ENCODE measurements around the gene MYB. TPM values are rescaled to one million over a fixed set of nuclear protein-coding genes. Genes with fewer than 3 reads are reported as not detected.
A peak's percentile ranks its signal among the peaks of the same experiment; 100 is the strongest.

Gene MYB
- total RNA-seq, 1 experiment from 2014 or later, result 6.4 TPM

DNA sequence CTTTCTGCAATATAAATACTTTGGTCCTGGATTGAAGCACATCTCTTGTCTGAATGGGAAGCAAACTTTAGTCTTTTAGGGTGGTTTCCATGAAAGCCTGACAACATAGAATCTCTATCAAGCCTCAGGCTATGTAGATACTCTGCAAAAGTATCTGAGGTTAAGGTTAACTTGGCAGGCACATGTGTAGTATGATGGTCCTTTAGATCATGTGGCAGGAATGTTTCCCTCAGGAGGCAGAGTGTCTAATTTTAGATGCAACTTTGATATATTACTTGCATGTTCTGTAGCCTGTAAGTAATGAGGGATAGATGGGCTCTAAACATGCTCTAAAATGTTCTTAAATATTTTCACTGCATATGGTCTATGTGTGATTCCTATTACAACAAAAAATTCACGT is 8.2 kb downstream of the MYB start:
- no peaks in the 10 kb centered on the region for H3K4me1 ChIP-seq
- H3K4me3 ChIP-seq, result no peak overlapping the region
- H3K9me3 ChIP-seq (replicated peaks), result no peaks in the 10 kb centered on the region
- no peaks in the 10 kb centered on the region for H3K27me3 ChIP-seq
- H3K27ac ChIP-seq, result no peak overlapping the region
- peaks cover 8% of the 10 kb centered on the region for H3K36me3 ChIP-seq
- no peak for DNase-seq

DNA sequence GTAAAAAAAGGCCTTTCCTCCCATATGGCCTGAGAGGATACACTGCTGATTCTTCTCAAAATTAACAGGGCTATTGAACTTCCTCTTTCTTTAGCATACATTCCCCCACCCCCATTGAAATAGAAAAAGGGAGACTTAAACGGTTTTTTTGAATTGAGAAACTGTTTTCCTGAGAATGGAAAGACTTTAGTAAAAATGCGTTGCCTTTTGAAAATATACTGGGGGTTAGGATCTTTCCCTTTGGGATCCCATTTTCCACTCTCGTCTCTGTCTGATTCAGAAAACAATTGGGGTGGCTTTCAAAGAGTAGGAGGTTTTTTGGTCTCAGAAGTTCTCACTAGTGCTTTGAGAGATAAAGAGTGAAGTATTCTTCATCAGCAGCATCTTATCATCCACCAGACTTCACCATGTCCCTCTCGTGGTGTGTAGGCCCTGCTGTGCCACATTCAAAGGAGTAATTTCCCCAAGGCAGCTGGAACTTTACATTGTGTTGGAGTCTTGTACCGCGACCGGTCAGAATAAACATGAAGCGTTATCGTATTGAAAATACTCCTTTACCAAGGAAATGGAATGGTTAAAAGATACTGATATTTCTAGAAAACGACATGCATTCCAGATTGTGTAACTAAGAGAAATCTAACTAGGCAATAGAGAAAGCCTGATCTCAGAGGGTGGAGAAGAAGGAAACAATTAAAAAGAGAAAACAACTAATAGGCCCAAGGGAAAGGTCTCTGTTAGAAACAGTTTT is 10.6 kb downstream of the MYB start:
- peaks cover 10% of the 10 kb centered on the region for H3K36me3 ChIP-seq
- H3K27ac ChIP-seq, result no peak overlapping the region
- H3K4me1 ChIP-seq, result no peaks in the 10 kb centered on the region
- no peaks in the 10 kb centered on the region for H3K27me3 ChIP-seq
- no peaks in the 10 kb centered on the region for H3K9me3 ChIP-seq (replicated peaks)
- DNase-seq, result no peak
- H3K4me3 ChIP-seq, result no peak overlapping the region

DNA sequence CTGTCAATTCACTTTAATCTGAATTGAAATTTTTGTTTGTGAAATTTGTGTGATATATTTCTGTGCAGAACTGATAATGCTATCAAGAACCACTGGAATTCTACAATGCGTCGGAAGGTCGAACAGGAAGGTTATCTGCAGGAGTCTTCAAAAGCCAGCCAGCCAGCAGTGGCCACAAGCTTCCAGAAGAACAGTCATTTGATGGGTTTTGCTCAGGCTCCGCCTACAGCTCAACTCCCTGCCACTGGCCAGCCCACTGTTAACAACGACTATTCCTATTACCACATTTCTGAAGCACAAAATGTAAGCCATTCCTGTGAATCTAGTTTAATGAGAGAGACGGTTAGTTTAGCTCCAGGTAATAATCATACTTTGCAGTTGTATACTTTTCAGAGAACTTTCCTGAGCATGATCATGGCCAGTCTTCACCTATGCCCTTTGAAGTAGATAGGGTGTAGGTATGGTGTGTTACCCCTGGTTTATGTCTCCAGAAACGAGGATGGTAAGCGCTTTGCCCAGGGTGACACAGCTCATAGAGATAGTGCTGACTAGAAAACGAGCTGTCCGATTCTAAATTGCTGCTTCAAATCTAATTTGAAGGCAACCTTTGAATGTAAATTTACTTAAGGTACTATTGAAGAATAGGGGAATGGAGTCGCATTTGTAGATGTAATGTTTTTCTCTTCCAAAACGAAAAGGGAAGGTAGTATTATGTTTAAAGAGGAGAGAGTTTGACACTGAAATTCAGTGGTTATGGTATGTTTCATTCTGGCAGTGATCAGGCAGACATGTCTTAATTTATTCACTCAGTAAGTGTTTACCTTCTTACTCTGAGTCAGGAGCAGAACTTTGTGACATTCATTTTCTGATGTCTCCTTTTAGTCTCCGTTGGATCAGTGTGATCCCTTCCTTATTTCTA is 11.4 kb downstream of the MYB start:
- H3K27me3 ChIP-seq, result no peaks in the 10 kb centered on the region
- no peak overlapping the region for H3K27ac ChIP-seq
- H3K9me3 ChIP-seq (replicated peaks), result no peaks in the 10 kb centered on the region
- no peaks in the 10 kb centered on the region for H3K4me1 ChIP-seq
- H3K36me3 ChIP-seq, result peaks cover 10% of the 10 kb centered on the region
- H3K4me3 ChIP-seq, result no peak overlapping the region
- no peak for DNase-seq

DNA sequence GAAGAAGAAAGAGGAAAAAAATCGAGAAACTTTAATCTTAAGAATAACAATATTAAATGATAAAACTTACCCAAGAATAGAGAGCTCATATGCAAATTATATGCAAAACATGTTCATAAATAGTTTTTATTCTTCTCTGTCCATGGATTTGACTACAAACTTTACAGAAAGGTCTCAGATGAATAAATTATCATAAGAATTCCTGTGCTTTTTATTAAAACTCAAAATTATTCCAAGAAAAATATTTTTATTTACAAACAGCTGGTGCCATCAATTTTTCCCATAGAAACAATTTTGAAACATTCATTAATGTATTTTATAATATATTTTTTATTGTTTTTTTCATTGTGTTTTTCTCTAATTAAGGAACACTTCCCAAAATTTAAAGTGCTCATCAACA is 12.1 kb downstream of the MYB start:
- Histone ChIP-seq H3K27ac (no peak overlapping the region), H3K4me3 (no peak overlapping the region), H3K9me3 (replicated peaks) (no peaks in the 10 kb centered on the region), H3K36me3 (peaks cover 10% of the 10 kb centered on the region), H3K4me1 (no peaks in the 10 kb centered on the region), H3K27me3 (no peaks in the 10 kb centered on the region)
- no peak for DNase-seq

DNA sequence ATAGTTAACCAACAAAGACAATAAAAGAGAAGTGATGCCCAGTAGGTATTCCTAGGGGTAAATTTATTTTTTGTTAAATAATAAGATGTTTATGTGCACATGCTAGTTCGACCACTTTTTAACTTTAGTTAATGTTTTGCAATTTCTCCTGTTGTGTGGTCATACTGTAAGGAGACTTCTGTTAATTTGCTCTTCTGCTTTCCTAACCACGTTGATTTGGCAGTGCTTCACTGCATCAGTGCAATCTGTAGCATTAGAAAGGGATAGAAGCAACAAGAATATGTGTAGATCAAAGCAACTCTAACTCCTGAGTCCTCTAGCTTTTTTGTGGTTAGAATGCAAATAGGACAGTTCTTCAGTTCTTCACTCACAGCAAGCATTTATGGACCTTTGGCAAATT is 13.9 kb downstream of the MYB start:
- no peak overlapping the region for H3K27ac ChIP-seq
- no peak for DNase-seq
- H3K36me3 ChIP-seq, result peaks cover 10% of the 10 kb centered on the region; the same call in 1 of the 2 replicates
- H3K4me3 ChIP-seq, result no peak overlapping the region
- H3K9me3 ChIP-seq (replicated peaks), result no peaks in the 10 kb centered on the region
- no peaks in the 10 kb centered on the region for H3K4me1 ChIP-seq
- H3K27me3 ChIP-seq, result no peaks in the 10 kb centered on the region

DNA sequence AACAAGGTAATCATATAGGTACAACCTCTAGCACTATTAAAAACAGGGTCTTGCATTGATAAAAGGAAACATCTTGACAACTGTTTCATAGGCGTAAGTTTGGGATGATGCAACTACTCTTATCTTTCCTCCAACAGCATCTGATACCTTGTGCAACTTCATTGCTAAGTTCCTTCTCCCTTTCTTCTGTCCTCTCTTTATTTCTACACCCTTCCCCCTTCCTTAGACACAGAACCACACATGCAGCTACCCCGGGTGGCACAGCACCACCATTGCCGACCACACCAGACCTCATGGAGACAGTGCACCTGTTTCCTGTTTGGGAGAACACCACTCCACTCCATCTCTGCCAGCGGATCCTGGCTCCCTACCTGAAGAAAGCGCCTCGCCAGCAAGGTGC is 14.4 kb downstream of the MYB start:
- no peak overlapping the region for H3K27ac ChIP-seq
- H3K4me1 ChIP-seq, result no peaks in the 10 kb centered on the region
- DNase-seq, result no peak
- H3K9me3 ChIP-seq (replicated peaks), result no peaks in the 10 kb centered on the region
- H3K4me3 ChIP-seq, result no peak overlapping the region
- H3K27me3 ChIP-seq, result no peaks in the 10 kb centered on the region
- peaks cover 10% of the 10 kb centered on the region; the same call in 1 of the 2 replicates for H3K36me3 ChIP-seq

DNA sequence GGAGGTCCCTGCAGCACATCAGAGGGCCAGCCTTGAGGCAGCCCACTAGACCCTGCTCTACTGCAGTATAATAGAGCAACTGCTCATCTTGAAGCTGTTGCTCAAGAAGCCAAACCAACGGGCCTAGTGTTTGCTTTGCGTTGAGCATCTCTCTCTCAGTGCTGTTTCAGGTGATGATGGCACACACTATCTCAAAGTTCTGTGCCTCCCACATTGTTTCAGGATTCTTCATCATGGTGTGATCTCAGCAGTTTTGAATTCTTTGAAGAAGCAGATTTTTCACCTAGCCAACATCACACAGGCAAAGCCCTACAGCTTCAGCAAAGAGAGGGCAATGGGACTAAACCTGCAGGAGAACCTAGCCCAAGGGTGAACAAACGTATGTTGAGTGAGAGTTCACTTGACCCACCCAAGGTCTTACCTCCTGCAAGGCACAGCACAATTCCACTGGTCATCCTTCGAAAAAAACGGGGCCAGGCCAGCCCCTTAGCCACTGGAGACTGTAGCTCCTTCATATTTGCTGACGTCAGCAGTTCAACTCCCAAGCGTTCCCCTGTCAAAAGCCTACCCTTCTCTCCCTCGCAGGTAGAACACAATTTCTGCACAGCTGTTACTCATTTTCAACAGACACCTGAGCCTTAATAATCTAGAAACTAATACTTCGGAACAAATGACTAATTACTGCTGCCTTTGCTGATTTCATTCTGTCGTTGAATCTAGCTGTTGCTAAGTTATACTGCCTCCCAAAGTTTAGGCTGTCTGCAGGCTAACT is 15.8 kb downstream of the MYB start:
- Histone ChIP-seq H3K27ac (no peak overlapping the region), H3K27me3 (no peaks in the 10 kb centered on the region), H3K4me1 (no peaks in the 10 kb centered on the region), H3K36me3 (peaks cover 10% of the 10 kb centered on the region; the same call in 1 of the 2 replicates), H3K4me3 (no peak overlapping the region), H3K9me3 (replicated peaks) (no peaks in the 10 kb centered on the region)
- no peak for DNase-seq

DNA sequence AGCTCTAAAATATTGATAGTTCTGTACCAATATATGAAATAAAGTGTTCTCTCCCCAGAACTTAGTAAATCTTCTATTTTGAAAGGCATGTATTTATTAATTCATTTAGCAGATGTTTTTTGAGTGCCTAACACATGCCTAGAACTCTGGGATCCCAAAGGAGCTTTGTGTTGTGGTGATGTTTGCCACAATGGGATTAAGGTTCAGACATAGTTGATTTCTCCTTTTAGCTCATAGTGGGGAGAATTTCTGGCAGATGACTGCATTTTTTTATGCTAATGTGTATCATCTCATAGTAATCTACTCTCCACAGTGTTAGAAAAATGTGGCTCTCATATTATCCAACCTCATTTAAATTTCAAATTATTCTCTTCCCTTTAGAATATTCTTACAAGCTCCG is 21.7 kb downstream of the MYB start:
- Histone ChIP-seq H3K4me1 (no peaks in the 10 kb centered on the region), H3K4me3 (no peak overlapping the region), H3K9me3 (replicated peaks) (no peaks in the 10 kb centered on the region), H3K27ac (no peak overlapping the region), H3K27me3 (no peaks in the 10 kb centered on the region), H3K36me3 (peaks cover 6% of the 10 kb centered on the region)
- DNase-seq, result no peak

DNA sequence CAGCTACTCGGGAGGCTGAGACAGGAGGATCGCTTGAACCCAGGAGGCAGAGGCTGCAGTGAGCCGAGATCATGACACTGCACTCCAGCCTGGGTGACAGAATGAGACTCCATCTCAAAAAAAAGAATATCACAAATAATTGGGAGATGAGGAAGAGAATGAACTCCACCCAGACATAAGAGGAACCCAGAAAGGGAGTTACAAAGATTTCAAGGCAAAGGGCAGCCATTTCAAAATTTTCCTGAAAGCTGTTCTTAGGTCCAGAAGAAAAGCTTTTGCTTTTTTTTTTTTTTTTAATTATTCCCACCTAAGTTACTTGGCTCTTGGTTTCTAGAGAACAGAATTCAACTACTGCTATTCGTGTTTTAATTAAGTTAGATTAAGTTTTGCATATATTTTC is 23.8 kb downstream of the MYB start:
- no peaks in the 10 kb centered on the region for H3K27me3 ChIP-seq
- no peak overlapping the region for H3K27ac ChIP-seq
- H3K36me3 ChIP-seq, result peaks cover 6% of the 10 kb centered on the region
- no peaks in the 10 kb centered on the region for H3K4me1 ChIP-seq
- H3K4me3 ChIP-seq, result no peak overlapping the region
- no peak for DNase-seq
- no peaks in the 10 kb centered on the region for H3K9me3 ChIP-seq (replicated peaks)

DNA sequence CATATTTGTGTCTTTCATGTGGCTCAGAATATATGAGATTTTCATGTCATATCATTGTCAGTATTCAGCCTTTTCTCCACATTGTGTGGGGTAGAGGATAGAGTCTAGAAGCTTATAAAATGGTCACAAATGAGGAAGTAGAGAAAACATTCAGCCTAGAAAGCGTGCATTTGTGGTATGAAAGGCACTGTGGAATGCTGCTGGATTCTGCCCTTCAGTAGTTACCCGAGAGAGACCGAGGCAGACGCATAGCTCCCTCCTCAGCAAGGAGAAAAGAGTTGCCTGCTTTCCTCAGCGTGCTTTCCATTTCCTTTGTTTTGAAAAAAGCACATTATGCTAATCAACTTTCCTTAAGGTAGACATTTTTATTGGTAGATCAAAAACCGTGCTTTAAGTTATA is 28.7 kb downstream of the MYB start:
- no peaks in the 10 kb centered on the region for H3K9me3 ChIP-seq (replicated peaks)
- no peaks in the 10 kb centered on the region for H3K27me3 ChIP-seq
- peaks cover 2% of the 10 kb centered on the region for H3K36me3 ChIP-seq
- no peak overlapping the region for H3K27ac ChIP-seq
- H3K4me1 ChIP-seq, result no peaks in the 10 kb centered on the region
- no peak overlapping the region for H3K4me3 ChIP-seq
- no peak for DNase-seq

DNA sequence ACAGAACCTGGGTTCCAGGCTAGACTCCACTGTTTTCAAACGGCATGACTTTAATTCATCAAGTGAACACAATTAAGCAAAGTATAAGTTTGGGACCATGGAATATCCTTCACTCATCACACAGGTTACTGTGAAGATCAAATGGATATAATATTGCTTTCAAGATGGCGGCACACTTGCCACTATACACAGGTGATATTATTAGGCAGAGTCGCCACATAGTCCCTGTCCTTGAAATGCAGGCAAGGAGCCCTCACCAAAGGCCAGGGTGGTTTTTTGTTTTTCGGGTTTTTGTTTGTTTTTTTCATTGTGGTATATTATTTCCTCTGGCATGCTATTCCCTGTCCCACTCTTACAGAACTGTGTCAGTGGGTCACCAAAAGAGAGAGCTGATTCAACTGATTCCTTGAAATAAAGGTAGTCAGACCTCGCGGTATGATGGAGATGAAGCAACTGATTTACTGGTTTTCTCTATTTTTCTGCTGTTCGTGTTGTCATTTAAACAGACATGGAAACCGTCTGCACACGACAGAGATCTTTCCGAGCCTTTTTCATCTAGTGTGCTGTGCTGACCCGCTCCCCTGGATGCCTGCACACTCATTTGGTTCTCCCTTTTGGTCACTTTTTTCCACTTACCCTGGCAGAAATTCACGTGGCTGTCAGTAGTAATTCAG is 29.7 kb downstream of the MYB start:
- Histone ChIP-seq H3K27me3 (no peaks in the 10 kb centered on the region), H3K27ac (no peak overlapping the region), H3K9me3 (replicated peaks) (no peaks in the 10 kb centered on the region), H3K4me1 (no peaks in the 10 kb centered on the region), H3K36me3 (peaks cover 2% of the 10 kb centered on the region; the same call in 1 of the 2 replicates), H3K4me3 (no peak overlapping the region)
- no peak for DNase-seq

DNA sequence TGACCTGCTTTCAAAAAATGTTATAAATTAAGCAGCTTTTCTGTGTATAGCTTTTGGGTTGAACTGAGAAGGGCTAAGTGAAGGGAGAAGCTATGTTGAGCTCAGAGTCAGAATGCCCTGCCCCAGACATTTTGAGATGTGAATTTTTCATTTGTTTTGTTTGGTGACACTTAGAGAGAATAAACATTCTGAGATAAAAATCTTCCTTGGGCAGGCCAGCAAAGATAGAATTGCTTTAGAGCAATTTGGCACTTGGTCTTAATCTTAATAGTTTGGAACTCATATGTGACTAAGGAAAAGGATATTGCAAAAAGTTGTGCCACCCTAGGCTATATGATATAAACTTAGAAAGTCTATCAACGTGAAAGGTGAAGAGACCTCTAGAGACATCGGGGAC is 30.2 kb downstream of the MYB start:
- Histone ChIP-seq H3K4me3 (no peak overlapping the region), H3K27me3 (no peaks in the 10 kb centered on the region), H3K36me3 (peaks cover 2% of the 10 kb centered on the region; the same call in 1 of the 2 replicates), H3K27ac (no peak overlapping the region), H3K4me1 (no peaks in the 10 kb centered on the region), H3K9me3 (replicated peaks) (no peaks in the 10 kb centered on the region)
- no peak for DNase-seq

DNA sequence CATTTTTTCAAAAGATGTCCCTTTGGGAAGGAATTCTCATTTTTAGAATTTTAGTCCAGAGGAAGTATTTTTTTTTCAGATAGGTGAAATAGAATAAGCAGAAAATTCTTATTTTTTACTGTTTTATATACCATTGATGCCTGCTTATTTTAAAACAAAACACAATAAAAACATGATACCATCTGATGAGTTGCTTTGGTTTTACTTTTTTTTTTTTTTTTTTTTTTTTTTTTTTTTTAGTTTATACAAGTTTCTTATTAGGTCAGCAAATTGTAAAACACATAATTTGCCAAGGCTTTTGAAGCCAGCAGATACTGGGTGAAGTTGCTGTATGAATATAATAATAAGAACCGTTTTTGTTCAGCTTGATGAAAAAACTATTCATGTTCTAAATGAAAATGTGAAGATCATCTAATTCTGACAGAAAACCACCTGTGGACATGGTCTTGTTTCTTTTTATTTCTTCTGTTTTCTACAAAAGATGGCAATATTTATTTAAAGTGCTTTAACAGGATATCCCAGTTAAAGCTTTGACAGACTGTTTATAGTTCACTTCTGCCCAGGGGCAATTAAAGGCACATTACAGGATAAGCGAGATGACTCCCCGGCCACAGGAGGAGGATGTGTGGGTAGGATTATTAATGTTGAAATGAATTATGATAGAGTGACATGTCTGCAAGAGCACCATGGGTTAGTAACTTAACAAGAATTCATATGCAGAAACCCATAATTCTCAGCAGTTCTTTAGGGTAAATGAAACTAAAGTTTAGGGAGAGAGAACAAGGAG is 31.1 kb downstream of the MYB start:
- peak in 1 of 2 experiments; percentile 5 for DNase-seq
- Histone ChIP-seq H3K4me1 (no peaks in the 10 kb centered on the region), H3K27ac (no peak overlapping the region), H3K4me3 (no peak overlapping the region), H3K27me3 (no peaks in the 10 kb centered on the region), H3K9me3 (replicated peaks) (no peaks in the 10 kb centered on the region), H3K36me3 (peaks cover 2% of the 10 kb centered on the region; the same call in 1 of the 2 replicates)

DNA sequence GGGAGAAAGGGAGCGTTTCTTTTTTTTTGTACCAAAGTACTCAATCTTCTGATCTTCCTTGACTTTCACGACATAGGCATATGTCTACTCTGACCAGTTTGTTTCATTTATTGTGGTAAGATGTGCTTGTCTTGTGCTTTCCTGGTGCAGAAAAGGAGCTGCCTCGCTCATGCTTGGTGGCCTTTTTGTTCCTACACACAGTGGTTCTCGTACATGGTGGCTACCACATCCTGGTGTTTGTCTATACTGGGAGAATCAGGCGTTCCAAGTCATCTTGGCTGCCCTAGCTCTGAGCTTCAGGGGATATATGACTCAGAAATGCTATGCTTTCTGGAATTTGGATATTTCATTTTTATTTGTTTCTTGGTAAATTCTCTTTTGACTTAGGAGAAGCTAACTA is 31.8 kb downstream of the MYB start:
- Histone ChIP-seq H3K4me3 (no peak overlapping the region), H3K4me1 (no peaks in the 10 kb centered on the region), H3K36me3 (no peaks in the 10 kb centered on the region; the same call in 1 of the 2 replicates), H3K27ac (no peak overlapping the region), H3K9me3 (replicated peaks) (no peaks in the 10 kb centered on the region), H3K27me3 (no peaks in the 10 kb centered on the region)
- no peak for DNase-seq
